HG03378 (cell line): Measurements from ENCODE around the gene WNT7B.

ENCODE experiments used
- ATAC-seq: cut with Tn5 transposase; IDR thresholded peaks from one replicate; pipeline ENCODE4 v1.9.1; 2021; ENCODE audit warnings: mild to moderate bottlenecking, moderate library complexity; ENCODE audit not compliant: unreplicated experiment

Gene WNT7B

DNA sequence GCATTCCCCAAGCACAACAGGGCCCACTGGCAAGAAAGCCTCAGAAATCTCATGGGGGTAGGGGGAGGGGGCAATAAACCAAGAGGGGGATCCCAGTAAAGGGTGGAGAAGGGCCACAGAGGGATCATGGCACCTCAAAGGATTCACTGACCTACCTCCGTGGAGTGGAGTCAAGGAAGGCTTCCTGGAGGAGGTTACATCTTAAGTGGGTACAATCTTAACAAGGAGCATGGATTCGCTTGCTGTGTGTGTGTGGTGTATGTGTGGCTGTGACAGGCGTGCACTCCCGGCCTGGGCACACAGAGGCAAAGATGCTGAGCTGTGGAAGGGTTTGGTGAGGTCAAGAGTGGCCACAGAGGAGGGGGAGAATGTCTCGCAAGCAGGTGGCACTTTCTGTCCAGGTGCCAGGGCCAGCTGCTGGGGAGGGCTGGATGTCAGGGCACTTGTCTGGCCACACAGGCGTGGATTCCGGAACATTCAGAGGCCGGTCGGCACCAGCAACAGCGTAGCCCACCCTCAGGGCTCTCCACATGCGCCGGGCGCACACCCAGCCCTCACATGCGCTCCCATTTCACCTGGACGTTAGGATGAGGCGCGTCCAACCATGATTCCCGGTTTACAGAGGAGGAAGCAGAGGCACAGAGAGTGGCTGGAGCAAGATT lies 43.3 kb downstream of the WNT7B start:
- ATAC-seq = no peak

DNA sequence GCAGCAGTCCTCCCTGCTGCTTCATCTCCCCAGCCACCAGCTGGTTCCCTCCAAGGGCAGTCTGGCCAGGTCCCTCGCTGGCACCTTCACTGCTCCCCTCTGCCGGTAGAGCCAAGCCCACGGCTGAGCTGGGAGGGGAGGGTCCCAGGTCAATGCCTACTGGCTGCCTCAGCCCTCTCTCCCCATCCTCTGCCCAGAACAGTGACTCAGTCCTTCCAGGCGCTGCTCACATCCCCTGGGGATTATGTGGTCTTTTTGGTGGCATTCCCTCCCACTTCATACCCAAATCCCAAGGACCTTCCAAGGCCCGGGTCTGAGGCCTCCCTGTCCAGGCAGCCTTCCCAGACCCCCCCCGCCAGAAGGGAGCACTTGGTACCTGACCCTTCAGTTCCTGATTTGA lies 44.9 kb downstream of the WNT7B start:
- no peak for ATAC-seq

DNA sequence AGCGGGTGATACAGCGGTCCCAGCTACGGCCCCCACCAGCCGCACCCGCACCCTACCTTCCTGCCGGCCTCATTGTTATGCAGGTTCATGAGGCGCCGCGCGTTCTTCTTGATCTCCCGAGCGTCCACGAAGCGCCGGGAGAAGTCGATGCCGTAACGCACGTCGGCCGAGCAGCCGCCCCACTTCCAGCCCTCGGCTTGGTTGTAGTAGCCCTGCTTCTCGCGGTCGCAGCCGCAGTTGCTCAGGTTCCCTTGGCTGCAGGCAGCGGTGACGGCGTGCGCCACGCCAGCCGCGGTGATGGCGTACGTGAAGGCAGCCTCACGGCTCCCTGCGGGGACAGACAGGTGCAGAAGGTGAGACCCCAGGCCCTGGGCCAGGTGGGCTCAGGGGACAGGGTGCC lies 45.9 kb downstream of the WNT7B start:
- ATAC-seq = no peak

DNA sequence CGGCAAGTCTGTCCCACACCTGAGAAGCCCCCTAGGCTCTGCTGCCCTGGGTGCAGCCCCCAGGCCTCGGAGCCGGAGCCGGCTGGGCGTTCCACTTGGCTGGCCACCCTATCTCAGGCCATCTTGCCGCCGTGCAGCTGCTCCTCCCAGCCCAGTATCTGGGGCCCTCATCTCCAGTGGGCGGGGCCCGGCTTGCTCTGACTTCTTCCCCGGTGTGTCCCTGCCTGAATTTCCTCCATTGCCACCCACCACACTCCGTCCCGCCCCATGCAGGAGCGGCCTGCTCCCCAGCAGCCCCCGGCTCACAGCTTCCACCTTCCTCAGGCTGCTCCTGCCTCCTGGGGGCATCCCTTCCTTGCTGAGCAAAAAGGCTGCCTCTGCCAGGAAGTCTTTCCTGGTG lies 46.6 kb downstream of the WNT7B start:
- no peak for ATAC-seq

DNA sequence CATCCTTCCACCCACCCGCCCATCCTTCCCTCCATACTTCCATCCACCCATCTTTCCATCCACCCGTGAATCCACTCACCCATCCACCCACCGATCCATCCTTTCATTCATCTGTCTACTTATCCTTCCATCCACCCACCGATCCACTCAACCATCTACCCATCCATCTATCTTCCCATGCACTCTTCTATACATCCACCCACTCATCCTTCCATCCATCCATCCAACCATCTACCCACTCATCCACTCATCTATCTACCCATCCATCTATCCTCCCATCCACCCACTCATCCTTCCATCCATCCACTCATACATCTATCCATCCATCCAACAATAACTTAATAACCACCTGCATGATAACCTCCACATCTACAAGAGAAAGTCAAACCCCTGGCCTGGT lies 47.3 kb downstream of the WNT7B start:
- ATAC-seq = no peak

GRCh38 chr22:45928726-45929368 lies 48.1 kb downstream of the WNT7B start:
- no peak for ATAC-seq

GRCh38 chr22:45927059-45927458 lies 49.9 kb downstream of the WNT7B start:
- ATAC-seq = no peak

DNA sequence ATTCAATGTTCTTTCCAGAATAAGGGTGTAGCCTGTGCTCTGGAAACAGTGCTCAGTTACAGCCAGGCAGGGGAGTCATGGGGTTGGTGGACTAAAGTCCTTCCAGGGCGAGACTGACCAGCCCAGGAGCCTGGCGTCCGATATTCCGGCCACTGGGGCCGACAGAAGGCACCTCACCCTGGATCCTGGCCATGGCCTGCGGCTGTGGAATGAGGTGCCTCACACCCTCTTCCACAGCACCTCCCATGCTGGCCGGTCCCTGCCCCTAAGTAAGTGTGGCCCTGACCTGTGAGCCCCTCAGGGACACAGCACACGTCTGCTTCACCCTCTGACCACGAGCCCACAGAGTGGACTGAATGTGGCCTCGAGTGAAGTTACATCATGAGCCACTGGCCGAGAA lies 50.5 kb downstream of the WNT7B start:
- ATAC-seq = no peak

DNA sequence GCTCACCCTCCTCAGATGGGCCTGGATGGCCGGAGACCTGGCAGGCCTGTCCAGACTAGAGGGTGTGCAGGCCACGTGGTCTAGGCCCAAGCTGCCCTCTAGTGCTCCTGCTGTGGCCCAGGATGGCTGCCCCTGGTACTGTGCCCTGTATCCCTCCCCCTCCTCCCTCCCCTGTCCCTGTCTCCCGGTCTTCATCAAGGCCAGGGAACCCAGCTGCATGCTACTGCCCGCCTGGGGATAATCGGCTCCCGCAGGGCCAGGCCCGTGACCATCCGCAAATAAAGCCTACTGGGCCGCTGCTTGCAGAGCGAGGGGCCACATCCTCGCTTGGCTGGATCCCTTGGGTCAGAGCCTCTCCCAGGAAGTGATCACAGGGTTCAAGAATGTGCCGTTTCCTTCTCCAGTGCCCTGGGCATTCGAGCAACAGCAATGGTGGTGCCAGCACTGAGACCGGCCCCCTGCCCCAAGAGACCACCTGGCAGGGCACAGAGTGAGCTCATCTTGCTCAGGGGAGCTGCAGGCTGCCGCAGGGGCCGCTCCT lies 51.1 kb downstream of the WNT7B start:
- no peak for ATAC-seq

DNA sequence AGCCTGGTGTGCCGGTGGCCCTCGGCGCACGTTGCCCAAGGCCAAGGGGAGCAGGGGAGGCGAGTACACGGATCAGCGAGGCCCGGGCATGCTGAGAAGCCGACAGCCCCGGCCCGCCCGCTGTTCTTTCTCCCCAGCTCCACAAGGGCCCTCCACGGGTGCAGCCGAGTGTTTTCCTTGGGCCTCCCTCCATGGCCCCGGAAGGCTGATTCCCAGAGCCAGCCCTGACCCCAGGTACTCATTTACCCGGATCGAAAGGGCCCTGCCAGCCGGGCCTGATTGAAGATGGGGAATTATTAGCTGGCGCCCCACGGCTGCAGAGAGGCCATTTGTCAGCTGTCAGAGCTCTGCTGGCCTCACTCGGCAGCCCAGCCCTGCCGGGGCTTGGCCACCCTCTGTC lies 53.1 kb downstream of the WNT7B start:
- no peak for ATAC-seq

GRCh38 chr22:45923212-45923611 lies 53.8 kb downstream of the WNT7B start:
- no peak for ATAC-seq

GRCh38 chr22:45922661-45923060 lies 54.3 kb downstream of the WNT7B start:
- ATAC-seq = no peak

GRCh38 chr22:45922256-45922655 lies 54.7 kb downstream of the WNT7B start:
- ATAC-seq = no peak

DNA sequence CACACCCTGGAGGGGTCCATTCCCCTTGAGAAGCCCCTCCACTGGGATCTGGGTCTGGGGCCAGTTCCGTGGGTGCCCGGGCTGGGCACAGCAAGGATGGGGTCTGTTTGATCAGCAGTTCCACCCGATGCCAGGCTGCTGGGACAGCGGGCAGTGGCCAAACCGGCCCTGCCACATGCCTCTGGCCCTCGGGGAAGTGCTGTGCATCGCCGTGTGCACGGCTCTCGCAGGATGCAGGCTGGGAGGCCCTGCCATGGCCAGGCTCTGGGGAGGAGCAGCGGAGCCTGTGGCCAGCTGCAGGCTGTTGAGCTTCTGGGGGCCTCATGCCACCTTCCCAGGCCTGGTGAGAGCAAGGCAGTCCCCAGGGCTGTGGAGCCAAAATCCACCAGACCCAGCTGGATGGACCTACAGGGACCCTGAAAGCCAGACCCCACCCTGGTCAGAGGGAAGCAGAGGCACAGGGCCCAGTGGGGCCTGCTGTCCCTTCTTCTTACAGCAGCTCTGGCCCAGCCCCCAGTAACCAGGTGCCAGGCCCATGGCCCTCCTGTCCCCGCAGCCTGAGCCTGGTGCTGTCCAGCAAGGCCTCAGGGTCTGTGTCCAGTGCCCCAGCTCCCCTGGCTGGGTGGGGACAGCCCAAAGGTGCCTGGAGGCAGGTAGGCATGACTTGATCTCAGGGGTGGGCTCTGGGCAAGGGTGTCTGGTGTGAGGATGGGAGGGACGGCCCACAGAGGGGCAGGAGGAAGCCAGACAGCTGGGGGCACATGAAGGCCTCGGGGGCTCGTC lies 57.3 kb downstream of the WNT7B start:
- ATAC-seq = no peak

DNA sequence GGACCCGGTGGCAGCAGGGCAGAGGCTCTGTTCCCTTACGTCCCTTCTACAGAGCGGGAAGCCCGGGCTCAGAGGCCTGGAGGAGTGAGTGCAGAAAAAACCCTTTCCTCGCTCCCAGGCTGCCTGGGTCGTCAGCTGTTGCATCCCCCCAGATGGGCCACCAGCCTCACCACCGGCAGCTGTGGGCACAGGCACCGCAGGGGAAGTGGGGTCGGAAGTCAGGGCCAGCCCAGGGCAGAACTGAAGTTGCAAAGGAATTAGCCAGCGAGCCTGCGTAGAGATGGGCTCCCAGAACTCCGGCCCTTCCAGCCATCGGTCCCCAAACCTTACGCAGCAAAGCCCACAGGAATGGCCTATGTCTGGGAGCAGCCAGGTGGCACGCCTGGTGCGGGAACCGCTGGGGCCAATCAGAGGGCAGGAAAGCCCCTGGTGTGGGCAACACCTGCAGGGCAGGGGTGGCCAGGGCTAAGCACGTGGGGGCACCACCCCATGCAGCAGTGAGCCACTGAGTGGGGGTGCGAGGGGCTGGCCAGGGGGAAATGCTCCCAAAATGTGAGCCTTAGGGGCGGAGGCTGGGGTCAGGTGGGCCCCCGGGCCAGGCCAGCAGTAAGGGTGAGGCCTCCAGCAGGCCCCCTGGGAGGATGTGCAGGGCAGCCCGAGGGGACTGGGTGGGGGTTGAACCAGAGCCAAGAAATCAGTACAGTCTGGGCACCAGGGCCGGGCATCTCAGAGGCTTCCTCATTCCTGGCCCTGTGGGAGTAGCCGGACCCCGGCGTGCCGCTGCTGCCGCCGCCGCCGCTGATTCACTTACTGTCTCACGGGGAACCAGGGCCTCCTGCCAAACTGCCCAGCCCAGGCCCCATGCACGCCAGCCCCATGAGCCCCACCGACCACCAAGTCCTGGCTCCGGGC lies 58.2 kb downstream of the WNT7B start:
- no peak for ATAC-seq

- no peak for ATAC-seq
These were observed 59.1 kb downstream of the WNT7B start for GRCh38 chr22:45917700-45918458.

DNA sequence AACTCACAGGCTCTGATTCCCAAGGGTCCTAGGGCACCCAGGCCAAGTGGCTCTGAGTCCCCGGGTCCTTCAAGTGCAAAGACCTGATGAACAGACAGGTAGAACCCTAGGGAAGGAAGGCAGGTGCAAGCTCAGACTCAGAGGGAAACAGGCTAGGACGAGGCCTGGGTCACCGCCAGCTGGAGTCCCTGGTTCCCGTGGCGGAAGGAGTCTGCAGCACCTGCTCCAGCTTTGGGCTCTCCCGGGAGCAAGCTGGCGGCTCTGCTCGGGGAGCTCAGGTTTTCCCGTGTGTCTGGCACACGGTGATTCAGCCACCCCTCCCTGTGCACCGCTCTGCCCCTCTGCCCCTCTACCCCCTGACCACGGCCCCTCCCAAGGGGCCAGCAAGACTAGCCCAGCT lies 59.8 kb downstream of the WNT7B start:
- ATAC-seq = no peak

- ATAC-seq = no peak
These were observed 60.4 kb downstream of the WNT7B start for GRCh38 chr22:45916515-45916914.

GRCh38 chr22:45915841-45916240 lies 61.1 kb downstream of the WNT7B start:
- ATAC-seq = no peak

DNA sequence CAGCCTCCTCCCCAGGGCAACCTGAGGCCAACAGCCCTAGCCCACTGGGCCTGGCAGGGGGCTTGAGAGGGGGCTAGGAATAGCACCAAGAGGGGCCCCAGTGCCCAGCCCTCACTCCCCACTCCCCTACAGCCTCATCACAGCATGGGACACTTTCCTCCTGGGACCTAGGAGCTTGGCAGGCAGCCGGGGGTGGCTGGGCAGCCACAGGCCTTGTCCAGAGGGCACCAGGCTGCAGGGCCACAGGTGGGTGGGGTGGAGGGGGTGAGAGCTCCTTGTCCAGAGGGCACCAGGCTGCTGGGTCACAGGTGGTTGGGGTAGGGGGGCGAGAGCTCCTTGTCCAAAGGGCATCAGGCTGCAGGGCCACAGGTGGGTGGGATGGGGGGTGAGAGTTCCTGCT lies 61.8 kb downstream of the WNT7B start:
- no peak for ATAC-seq
